ENCODE data around the gene GJA10.

DNA sequence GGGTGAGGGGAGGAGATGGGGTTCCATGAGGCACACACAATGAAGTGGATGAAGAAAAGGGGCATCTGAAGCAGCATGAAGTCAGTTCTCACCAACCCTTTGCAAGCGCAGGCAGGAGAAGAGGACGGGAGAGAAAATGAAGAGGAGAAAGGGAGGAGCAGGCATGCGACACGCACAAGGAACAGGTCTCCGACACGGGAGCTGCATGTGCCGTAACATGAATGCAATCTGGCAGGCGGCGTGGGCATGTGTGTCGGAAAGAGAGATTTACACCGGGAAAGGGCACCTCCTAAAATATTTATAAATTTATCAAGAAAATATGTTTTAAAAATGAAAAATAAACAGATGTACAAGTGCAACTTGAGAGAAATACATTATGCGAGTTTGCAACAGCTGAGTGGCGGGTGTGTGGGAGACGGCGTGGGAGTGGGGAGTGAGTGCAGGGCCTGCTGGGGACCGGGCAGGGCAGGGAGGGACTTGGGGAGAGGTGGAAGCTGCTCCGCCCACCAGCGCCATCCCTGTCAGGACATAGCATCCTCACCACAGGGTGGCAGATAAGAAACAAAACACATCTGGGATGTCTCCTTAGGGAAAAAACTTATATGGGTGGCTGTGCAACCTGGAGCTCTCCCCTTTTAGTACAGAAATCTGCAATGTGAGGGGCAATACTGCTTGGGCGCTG lies 40.6 kb downstream of the GJA10 start:
- TF ChIP-seq POLR2A (IDR thresholded peaks at IDR 0.05; ENCODE audit: low read depth, low read length) (no peak), POLR2AphosphoS5 (IDR thresholded peaks at IDR 0.05; ENCODE audit: low read depth, low read length) (no peak)
